ENCODE results near the gene SPDEF.

SPDEF gene

DNA sequence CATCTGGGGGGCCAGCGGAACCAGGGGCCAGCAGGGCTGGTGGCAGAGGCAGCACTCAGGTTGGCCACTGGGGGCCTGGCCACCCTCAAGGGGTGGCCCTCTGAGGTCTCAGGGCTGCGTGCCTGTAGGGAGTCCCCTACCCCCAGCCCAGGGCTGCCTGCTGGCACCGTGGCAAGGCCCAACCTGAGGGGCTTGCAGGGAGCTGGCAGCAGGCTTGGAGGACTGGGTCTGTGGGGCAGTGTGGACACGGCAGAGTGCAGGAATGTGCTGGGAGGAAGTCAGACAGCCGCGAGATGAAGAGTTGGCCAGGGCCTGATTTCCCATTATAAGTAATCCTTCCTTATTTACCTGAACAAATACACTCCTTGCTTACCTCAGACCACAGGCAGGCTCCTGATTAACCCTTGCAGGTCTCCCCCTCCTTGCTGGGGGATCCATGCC lies at the start of gene SPDEF:
Gene SPDEF, minus strand, starts transcription at position 299 of the 441 bp plus-strand sequence. CDS start 11,874 bp downstream, outside the sequence.
- DNase-seq (ENCODE audit: low read depth, low spot score), result no peak

DNA sequence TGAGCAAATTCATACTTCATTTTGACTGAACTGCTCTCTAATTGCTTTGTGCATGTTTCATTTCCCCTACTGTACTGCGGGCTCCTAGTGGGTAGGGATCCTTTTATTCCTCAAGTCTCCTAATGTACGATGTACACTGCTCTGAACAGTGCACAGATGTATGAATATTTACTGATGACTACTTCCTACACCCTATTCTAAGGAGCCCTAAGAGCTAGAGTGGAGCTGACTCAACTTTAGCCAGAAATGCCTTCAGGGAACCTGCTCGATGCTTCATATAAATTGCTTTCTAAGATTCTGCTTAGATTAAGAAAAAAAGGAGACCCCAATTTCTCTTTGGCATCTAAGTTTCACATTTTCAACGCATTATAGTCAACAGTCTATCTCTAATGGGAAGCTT lies 47.6 kb upstream of the SPDEF start:
- DNase-seq (ENCODE audit: low read depth, low spot score), result no peak

DNA sequence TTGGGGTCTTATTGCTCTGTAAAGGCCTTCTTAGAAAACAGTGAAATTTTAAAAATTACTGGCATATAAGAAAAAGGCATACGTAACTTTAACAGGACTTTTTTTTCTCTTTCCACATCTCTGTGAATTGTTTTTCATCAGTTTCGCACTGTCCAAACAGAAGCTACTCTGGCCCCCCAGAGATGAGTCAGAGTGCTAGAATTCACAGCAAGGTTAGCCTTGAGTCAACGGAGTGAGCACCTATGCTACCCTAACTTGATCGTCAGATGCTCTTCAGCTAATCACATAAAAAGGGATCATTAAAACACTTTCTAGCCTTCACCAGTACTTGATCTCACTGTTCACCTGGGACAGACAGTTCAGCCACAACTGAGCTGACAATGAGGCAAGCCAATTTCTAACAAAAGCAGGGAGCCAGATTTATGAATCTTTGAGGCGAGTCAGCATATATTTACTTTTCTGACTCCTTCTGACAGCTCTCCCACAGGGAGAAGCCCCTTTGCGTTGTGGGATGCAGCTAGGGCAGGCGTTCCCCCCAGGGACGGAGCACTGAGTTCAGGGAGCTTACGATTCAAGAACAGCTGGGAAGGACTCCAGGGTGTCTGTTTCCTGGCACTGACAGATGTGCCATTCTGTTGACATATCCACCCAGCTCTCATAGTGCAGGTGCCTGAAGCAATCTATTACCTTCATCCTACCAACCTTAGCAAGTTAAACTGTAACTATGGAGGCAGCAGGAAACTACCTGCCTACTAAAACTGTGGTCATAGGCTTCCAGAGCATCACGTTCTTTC lies 46.4 kb upstream of the SPDEF start:
- no peak for DNase-seq (ENCODE audit: low read depth, low spot score)

DNA sequence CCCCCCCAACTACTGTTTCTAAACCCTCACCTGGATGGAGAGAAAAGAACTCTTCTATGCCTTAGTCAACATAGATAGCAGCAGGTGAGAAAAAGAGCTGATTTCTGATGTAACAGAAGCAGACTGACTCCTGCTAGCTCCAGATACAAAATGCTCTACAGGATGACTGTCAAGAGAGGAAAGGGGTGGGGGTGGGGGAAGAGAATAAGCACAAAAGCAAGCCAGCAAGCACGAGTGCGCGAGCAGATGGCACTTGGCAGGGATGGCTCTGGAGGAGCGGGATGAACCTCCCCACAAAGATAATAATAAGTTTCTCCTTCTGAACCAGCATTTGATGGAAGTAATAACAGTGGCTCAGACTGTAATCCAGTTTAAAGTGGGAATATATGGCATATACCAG lies 45.6 kb upstream of the SPDEF start:
- DNase-seq (ENCODE audit: low read depth, low spot score), result no peak

DNA sequence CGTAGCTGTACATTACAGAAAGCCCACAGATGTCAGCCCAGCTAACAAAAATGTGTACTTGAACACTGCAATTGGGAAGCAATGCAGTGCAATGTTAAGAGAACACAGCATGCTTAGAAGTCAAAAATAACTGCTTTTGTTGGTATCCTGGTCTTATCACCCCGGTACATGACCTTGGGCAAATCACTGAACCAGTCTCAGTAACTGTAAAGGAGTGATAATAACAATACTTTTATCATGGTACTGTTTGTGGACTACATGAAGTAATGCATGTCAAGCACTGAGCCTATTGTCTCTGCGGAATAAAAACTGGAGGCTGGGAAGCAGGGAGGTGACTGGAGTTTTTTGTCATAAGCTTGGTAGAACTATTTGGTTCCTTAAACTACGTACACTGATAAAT lies 44.7 kb upstream of the SPDEF start:
- DNase-seq (ENCODE audit: low read depth, low spot score), result no peak

DNA sequence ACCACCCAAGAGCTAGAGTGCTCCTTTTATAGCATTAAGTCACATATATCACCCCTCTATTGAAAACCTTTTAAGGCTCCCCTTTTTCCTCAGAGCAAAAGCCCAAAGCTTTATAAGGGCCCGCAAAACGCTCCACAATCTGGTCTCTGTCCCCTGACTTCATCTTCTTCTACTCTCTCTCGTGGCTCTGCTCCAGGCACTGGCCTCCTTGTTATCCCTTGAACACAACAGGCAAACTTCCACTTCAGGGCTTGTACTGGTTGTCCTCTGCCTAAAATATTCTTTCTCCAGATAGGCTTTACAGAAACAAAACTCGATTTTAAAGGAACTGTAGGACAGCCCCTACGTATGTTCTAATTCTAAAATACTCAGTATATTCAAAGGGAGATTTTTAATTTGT lies 44.0 kb upstream of the SPDEF start:
- DNase-seq (ENCODE audit: low read depth, low spot score), result no peak

DNA sequence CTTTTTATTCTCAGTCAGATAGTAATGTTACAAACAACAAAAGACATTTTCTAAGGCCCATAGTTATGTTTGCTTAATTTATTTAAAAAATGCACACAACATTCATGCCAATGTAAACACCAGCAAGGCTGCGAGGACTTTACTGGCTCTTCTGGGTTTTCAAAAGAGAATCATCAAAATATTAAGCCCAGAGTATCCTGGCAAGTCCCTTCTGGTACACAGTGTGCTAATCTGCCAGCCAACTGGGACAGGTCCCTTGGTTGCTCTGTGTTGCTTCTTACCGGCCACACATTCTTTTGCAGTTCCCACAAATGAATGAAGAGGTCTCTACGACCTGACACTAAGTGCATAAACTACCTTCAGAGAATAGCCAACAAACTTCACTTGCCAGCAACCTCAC lies 42.6 kb upstream of the SPDEF start:
- no peak for DNase-seq (ENCODE audit: low read depth, low spot score)

DNA sequence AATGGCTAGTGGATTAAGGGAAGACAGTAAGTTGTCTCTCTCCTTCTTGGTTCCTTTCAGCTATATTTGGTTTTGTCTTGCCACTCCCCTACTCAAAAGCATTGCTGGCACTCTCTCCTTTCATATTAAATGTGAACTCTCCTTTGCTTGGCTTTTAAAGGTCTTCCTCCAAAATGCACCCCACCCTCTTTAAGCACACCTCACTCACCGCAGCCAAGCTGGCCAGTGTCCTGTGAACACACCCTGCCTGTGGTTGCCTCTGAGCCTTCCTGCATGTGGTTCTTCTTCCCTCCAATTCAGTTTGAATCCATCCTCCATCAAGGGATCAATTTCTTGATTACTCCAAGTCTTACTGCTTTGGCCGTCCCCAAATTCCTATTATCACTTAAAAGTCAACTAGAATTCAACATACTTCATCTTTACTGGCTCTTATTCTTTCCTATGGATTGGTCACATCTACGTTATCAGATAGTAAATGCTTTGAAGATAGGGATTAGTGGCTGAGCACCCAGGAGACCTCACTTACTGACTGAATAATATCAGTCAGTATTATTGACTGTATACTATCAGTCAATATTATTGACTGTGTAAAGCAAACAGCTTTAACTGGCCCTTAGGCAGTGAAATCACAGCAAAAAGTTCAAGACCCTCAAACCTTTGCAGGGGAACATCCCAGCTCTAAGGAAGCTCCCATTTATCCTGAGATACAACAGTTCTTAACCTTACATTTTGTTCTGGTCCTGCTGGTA lies 41.6 kb upstream of the SPDEF start:
- no peak for DNase-seq (ENCODE audit: low read depth, low spot score)

DNA sequence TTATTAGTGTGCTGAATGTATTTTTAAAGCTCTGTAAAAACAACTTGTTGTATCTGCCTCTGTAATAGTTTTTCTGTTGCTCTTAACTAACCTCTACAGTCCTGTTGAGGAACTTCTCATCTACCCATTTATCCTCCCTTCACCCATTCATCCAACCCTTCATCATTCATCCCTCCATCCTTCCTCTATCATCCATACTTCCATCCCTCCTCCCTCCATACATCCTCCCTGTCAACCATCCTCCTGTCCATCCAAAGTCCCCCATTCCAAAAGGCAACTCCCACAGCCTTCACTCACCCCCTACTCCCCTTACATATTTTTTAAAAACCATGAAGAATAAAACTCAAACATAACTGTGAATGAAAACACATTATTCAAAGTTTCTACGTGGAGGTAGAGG lies 40.7 kb upstream of the SPDEF start:
- no peak for DNase-seq (ENCODE audit: low read depth, low spot score)

DNA sequence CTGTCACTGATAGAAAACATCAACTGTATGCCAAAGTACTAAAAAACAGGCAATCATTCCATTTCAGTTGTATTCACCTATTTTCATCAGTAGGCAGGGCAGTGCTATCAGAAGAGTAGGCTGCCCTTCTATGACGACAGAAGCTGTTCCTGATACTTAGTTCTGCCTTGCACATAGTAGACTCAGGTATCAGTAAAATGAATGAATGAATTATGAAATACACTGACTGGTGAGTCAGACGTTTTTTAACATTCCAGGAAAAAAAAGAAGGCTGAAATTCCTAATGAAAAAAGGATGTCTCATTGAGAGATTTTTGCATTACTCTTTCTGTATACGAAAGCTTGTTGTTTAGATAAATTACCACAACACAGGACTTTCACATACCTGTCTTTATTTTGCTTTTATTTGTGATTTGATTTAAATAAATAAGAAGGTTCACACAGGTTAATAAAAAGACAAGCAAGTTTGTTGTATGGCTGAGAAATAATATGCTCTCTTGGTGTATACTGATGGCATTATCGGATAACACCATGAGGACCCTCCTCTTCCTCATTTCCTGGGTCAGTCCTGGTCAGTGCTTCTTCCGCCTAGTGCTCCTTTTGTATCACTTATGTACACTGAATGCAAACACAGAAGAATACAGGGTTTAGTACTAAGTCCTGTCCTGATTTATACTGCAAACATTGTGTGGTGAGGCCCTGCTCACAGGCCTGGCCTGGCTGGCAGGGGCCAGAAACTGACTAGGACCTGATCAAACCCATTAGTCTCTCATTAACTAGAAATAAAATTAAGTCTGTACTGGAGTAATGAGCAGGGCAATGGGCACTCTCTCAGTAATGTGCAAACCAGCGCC lies 39.4 kb upstream of the SPDEF start:
- DNase-seq (ENCODE audit: low read depth, low spot score), result no peak

DNA sequence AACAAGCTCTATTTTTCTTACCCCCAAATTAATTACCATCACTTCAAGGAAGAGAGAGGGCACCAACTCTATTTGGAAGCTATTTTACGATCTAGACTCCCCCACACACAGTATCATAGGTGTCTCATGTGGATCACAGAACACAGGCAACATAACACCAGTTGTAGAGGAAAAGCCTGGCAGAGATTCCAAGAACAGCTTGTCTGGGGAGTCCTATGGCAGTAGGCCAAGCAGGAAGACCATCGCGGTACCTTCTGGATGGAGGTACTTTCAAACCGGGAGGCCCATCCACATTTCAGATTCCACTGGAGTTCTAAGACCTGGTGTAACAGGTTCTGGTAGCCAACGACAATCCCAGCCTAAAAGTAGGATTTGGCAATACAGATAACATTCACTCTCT lies 37.6 kb upstream of the SPDEF start:
- no peak for DNase-seq (ENCODE audit: low read depth, low spot score)

DNA sequence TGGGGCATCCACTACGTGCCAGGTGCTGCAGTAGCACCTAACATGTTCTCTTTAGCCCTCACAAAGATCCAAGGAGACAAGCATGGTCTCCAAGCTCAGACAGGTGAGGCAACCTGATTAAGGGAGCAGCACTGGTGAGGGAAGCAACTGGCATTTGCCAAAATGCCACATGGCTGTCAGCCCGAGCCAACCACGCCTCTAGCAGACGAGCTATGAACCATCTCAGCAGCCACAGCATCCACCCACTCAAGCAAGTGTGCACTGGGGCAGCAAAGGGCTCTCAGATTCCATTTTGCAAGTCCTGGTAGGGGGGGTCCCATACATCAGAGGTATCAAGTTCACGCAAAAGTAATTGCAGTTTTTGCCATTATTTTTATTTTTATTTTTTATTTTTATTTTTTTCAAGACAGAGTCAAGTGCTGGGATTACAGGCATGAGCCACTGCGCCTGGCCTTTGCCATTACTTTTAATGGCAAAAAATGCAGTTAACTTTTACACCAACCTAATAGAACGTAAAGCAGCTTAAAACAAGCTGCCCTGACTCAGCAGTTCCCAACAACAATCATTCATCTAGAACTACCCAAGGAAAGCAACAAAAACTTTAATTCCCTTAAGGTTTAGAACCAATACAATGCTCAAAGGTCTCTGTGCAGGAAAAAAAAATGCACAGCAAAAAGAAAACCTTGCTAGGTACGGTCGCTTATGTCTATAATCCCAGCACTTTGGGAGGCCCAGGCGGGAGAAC lies 36.3 kb upstream of the SPDEF start:
- no peak for DNase-seq (ENCODE audit: low read depth, low spot score)

DNA sequence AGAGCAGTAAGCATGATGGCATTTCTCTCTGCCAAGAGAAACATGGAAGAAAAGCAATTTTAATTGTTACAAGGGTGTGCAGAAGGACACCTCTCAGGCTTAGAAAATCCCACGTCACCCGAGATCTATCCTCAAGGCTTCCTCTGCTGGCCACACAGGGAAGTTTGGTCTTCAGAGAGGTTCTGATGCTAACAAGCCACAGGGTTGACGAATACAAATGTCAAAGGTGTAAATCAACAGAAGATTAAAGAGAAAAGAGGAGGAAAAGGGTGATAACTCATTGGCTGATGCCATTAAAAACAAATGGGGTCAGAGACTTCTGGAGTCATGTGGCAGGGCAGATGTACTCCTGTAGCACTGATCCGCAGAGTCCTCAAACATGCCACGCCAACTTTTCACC lies 33.6 kb upstream of the SPDEF start:
- no peak for DNase-seq (ENCODE audit: low read depth, low spot score)

DNA sequence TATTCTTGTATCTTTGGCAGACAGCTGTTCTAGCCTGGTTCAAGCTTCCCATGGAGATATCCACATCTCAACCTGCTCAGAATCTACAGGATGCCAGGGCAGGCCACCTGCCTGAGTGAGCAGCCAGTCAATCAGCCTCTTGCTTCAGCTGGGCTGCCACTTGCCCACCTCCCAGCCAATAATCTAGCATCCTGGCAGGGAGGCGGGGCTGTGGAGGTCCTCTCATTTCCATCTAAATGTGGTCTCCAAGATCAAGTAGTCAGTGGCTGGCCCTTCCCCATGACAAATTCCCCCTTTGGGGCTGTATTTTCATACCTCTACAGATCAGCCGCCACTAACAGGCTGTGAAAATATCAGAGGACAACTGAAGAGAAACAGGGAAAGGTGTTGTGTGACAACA lies 33.0 kb upstream of the SPDEF start:
- DNase-seq (ENCODE audit: low read depth, low spot score), result no peak

DNA sequence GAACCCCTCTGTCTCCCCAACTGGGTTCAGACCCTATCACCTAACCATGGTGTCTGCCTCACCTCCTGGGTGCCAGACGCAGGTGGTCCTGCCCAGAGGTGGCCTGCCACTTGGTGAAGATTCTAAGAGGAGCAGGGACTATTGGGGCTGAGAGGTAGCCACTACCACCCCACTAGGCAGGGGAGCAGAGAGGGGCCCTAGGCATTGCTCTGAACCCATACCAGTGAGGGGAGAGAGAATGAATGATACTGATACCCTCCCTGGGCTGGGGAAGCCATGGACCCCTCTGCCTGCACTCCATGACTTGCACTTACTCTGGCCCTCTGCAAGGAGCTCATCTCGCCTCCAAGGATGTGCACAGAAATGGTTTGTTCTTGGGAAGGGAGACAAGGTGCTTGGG lies 31.7 kb upstream of the SPDEF start:
- DNase-seq (ENCODE audit: low read depth, low spot score), result no peak

DNA sequence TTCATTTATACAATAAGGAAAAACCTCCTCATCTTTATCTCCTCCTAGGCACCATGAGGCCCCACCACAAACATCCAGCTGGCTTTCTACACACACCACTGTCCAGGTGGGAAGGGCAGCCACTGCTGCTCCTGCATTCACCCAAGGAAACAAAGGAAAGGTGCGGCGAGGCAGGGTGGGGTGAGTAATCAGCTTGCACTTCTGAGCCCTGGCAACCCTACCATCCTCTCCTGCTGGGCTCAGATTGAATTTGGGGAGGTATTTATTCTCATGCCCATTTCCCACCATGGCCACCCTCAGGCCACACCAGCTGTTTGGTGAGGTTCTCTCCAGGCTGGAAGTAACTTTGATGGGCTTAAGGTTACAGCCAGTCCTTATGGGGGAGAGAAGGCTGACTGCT lies 31.2 kb upstream of the SPDEF start:
- no peak for DNase-seq (ENCODE audit: low read depth, low spot score)

DNA sequence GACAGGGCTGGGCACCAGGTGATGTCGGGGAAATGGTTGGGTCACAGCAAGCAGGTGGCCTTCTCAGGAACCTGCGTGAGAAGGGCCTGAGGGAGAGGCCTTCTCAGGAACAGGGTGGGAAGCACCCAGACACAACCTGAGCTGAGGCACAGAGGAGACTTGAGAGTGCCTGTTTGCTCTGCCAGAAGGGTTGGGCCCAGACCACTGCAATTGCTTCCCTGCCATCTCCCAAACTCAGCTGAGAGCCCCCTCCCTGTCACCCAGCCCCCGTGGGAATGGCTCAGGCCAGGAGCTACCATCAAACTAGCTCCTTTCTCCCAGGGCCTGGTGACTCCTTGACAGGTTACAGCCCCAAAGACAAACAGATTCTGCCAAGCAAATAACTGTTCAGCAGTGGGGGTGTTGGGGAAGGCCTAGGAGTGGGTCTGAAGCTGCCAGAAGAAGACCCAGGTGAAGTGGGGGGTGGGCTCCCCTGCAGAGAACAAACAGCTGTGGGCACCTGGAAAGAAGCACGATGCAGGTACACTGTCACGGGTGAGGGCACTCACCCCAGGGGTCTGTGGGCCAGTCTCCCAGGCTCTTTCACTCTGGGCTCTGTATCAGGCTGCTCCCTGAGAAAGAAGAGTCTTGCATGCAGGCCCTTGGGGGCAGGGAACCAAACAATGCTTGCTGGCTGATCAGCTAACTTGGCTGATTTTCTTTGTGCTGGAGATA lies 30.4 kb upstream of the SPDEF start:
- DNase-seq (ENCODE audit: low read depth, low spot score), result no peak

DNA sequence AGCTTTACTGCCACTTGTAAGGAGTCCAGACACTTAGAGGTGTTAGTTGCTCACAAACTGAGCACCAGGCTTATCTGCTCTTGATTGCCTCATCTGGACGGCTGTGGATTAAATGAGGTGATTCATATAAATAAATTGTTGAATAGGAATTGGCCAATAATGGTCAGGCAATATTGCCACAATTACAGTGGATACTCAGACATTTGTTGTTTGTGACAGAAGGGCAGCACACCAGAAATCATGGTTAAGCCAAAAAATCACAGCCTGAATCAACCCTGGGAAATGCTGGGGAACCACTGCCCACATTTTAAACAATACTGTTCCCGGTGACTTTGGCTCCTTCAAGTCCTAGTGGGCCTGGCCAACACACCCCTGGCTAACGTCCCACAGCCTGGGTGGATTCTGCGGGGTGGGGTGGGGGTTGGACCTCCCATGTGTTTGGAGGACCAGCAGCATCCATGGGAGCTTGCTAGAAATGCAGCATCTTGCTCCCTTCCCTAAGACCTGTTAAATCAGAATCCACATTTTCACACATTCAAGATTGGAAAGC lies 29.5 kb upstream of the SPDEF start:
- no peak for DNase-seq (ENCODE audit: low read depth, low spot score)

DNA sequence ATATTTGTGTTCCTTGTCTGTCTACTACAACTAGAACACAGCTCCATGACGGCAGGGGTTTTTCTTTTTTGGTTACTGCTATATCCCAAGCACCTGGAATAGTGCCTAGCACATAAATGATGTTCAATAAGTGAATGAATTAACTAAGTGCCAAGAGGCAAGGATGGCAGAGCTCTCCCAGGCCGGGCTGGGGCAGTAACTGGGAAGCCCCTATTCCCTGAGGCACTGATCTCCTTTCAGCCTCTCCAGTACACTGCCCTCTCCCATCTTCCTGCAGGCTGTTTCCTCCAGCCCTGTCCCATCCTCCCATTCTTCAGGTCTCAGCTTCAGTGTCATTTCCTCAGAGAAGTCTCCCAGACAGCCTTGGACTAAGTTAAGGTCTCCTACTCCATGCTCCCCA lies 29.0 kb upstream of the SPDEF start:
- no peak for DNase-seq (ENCODE audit: low read depth, low spot score)

DNA sequence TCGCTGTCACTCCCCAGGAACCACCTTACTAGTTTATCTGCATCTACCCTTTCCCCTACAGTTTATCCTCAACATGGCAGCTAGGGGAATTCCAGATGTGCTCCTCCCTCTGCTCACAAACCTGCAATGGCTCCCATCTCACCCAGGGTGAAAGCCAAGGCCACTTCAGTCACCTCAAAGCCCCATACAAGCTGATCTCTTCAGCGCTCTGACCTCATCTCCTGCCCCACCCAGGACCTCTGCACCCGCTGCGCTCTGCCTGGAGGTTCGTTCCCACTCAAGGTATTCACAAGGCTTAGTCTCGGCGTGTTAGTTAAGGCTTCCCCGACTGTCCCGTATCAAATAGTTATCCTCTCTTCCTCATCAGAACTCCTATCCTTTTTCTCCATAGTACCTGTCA lies 28.6 kb upstream of the SPDEF start:
- no peak for DNase-seq (ENCODE audit: low read depth, low spot score)

Data from iPS DF 19.7 (cell line).